Measurements from ENCODE around the gene AGXT.

AGXT gene

DNA sequence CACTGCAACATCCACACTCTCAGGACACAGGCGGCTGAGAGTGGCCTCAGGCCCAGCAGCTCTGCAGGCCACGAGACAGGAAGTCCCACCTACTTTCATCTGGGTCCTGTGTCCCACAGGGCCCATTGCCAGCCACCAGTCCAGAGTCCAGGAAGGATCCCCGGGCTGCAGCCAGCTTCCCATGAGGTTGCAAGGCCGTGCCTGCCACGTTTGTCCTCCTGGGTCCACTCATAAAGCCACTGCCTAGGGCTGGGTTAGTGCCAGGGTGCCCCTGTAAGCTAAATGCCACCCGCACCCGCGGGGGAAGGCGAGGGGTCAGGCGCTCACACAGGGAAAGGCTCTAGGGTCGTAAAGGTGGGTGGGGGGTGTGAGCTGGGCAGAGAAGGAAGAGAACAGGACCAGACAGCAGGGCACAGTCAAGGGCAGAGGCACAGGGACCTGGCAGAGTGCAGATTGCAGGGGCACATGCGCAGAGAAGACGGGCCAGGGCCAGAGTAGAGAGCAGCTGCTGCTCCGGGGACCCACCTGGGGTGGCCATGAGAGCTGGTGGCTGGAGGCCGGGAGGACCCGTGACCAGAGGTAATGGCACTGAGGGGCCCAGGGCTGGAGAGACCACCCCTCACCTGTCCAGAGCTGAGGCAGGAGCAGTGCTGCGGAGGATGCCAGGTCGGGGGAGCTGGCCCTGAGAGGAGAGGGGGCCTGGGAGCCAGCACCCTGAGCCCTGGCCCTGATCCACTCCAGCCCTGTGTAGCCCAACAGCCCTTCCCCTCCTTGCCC lies 8.0 kb downstream of the AGXT start:
- DNase-seq (ENCODE audit: low read depth), result no peak
- TF ChIP-seq, protein P1, sequence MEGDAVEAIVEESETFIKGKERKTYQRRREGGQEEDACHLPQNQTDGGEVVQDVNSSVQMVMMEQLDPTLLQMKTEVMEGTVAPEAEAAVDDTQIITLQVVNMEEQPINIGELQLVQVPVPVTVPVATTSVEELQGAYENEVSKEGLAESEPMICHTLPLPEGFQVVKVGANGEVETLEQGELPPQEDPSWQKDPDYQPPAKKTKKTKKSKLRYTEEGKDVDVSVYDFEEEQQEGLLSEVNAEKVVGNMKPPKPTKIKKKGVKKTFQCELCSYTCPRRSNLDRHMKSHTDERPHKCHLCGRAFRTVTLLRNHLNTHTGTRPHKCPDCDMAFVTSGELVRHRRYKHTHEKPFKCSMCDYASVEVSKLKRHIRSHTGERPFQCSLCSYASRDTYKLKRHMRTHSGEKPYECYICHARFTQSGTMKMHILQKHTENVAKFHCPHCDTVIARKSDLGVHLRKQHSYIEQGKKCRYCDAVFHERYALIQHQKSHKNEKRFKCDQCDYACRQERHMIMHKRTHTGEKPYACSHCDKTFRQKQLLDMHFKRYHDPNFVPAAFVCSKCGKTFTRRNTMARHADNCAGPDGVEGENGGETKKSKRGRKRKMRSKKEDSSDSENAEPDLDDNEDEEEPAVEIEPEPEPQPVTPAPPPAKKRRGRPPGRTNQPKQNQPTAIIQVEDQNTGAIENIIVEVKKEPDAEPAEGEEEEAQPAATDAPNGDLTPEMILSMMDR (IDR thresholded peaks at IDR 0.05; ENCODE audit: control insufficient read depth, extremely low read depth, insufficient read depth), result no peak
- H3K4me3 ChIP-seq (ENCODE audit: low read depth, low read length), result no peak overlapping the region

DNA sequence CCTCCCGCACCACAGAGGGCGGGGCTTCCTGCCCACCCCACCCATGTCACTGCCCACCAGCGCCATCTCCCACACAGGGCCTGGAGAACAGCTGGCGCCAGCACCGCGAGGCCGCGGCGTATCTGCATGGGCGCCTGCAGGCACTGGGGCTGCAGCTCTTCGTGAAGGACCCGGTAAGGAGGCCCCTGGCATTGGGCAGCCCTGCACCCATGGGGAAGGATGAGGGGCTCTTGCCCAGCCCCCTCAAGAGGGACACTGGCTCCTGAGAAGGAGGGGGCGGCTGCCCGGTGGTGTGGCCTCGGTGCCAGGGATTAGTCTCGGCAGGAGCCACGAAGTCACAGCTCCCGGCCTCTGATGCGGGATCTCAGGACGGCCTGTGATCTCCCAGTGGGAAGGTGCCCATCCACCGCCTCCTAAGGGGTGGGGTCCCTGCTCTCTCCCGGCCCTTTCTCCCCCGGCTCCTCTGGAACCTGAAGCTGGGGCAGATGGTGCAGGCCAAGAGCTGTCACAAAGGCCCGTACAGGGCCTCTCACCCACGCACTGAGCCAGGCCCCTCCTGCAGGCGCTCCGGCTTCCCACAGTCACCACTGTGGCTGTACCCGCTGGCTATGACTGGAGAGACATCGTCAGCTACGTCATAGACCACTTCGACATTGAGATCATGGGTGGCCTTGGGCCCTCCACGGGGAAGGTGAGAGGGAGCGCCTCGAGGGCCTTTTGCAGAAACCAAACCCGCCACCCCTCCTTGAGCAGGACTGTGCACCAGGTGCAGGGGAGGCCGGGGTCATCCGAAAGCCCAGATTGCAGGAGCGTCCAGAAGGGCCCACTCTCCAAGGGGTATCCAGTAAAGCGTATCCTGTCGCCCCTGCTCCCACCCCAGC lies 9.1 kb downstream of the AGXT start:
- TF ChIP-seq, protein P1 (IDR thresholded peaks at IDR 0.05; ENCODE audit: control insufficient read depth, extremely low read depth, insufficient read depth), result no peak
- DNase-seq (ENCODE audit: low read depth), result no peak
- H3K4me3 ChIP-seq (ENCODE audit: low read depth, low read length), result no peak overlapping the region

DNA sequence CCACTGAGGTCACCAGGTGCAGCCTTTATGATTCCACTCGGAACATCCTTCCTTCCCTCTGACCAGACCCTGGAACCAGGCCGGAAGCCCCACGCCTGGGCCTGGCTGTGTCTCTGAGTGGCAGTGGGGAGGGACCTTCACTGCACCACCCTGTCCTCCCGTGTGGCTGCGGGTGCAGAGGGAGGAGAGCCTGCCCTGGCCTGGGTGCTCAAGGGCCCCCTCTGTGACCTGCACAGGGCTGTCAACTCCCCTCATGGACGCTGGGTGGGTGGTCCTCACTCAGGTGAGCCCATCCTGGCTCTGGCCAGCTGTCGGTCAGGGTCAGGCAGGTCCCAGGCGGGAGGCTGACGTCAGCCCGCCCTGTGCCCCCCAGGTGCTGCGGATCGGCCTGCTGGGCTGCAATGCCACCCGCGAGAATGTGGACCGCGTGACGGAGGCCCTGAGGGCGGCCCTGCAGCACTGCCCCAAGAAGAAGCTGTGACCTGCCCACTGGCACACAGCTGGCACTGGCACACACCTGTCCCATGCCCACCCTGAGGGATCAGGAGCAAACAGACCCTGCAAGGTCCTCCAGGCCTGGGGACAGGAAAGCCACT lies 9.8 kb downstream of the AGXT start:
- TF ChIP-seq, protein P1 (IDR thresholded peaks at IDR 0.05; ENCODE audit: control insufficient read depth, extremely low read depth, insufficient read depth), result no peak
- no peak overlapping the region for H3K4me3 ChIP-seq (ENCODE audit: low read depth, low read length)
- no peak for DNase-seq (ENCODE audit: low read depth)

DNA sequence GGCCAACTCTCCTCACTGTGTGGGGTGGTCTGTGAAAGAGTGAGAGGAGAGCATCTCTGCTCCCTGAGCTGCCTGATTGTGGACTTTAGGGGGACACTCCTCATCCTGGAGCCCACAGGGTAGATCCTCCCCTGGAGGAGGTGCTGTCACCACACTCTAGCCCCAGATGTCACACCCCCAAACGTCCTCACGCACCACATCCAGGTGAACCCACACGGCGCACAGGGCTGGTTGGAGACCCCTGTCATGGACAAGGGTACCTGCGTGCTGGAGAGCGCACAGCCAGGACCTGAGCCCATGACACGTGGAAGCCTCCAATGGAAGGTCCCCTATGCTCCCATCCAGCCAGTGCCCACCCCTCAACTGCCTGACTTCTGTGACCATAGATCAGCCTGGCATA lies 10.5 kb downstream of the AGXT start:
- TF ChIP-seq, protein P1 (IDR thresholded peaks at IDR 0.05; ENCODE audit: control insufficient read depth, extremely low read depth, insufficient read depth), result no peak
- no peak overlapping the region for H3K4me3 ChIP-seq (ENCODE audit: low read depth, low read length)
- no peak for DNase-seq (ENCODE audit: low read depth)

DNA sequence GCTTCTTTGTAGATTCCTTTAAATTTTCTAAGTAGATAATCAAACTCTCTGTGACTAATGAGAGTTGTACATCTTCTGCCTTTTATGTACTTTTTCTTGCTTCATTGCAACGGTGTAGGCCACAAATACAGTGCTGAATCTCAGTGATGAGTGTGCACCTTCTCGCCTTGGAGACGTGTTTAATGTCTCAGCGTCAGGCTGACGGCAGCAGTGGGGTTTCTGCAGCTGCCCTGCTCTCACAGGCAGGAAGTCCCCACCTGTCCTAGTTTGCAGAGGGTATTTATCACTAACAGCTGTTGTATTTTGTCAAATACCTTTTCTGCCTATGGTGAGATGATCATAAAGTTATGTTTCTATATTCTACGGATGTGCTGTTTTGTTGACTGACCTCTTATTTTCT lies 13.3 kb downstream of the AGXT start:
- DNase-seq (ENCODE audit: low read depth), result no peak
- no peak overlapping the region for H3K4me3 ChIP-seq (ENCODE audit: low read depth, low read length)
- TF ChIP-seq, protein P1 (IDR thresholded peaks at IDR 0.05; ENCODE audit: control insufficient read depth, extremely low read depth, insufficient read depth), result no peak

DNA sequence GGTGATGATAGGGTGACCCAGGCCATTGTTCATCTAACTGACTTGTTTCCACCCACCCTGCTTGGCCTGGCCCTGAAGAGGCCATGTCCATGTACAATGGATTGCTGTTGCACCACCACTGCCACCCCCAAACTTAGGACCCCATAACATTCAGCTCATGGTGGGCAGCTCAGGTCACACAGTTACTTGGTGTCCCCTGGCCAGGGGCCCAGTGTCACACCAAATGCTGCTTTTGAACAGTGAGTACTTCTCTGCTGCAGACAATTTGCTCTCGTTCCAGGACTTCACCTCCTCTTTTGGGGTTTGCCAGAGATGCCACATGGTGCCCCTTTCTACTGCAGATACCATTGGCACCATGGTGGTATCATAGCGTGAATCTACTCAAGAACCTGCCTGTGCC lies 15.6 kb downstream of the AGXT start:
- TF ChIP-seq, protein P1 (IDR thresholded peaks at IDR 0.05; ENCODE audit: control insufficient read depth, extremely low read depth, insufficient read depth), result no peak
- DNase-seq (ENCODE audit: low read depth), result no peak
- H3K4me3 ChIP-seq (ENCODE audit: low read depth, low read length), result no peak overlapping the region

Data from LNCaP clone FGC (cell line).